Endothelial cell of umbilical vein (primary cell): ENCODE measurements around the gene KRTAP4-5. TPM values are rescaled to one million over a fixed set of nuclear protein-coding genes. Genes with fewer than 3 reads are reported as not detected.
"Not testable (repeated sequence)": the region's sequence is repeated elsewhere in the genome, so short reads cannot be mapped to it uniquely, and the experiment has no call there.

Experiments used
- BruUV-seq: library from RNA; stranded (reverse); fragments of 400-500 nt; replicated peaks from 2 replicates; lab custom pipeline; 2021; lab: Mats Ljungman, UMichigan
- CTCF ChIA-PET: fragments of 300-600, 350-600 bp; sonication (Branson Sonifier 250); formaldehyde crosslinking; loops from one replicate; lab custom pipeline; 2021; ENCODE audit warnings: antibody characterized with exemption, inconsistent platforms; lab: Charles Lee
- POLR2A ChIA-PET: fragments of 300-600, 350-600 bp; sonication (Branson Sonifier 250); formaldehyde crosslinking; loops from one replicate; lab custom pipeline; 2021; ENCODE audit warnings: antibody characterized with exemption, inconsistent platforms; lab: Charles Lee
- DNase-seq: peaks from one replicate; pipeline ENCODE4 v3.0.0-alpha.2; 2011; ENCODE audit warnings: low read depth, low spot score
- FAIRE-seq: peaks from 2 replicates; lab custom pipeline; 2011; peaks lifted over from hg19 to GRCh38; lab: Jason Lieb, UNC
- H2AFZ ChIP-seq: 2 replicates; pipeline ENCODE4 v1.6.0; 2012; ENCODE audit warnings: low read depth, low read length, control low read depth, inconsistent platforms
- H3K27ac ChIP-seq: 2 replicates; pipeline ENCODE4 v1.5.1; 2011; ENCODE audit warnings: low read depth, mild to moderate bottlenecking, control low read depth, low read length, moderate library complexity; ENCODE audit not compliant: insufficient read depth
- H3K27me3 ChIP-seq, 2 experiments: 2 replicates each; pipeline versions ENCODE4 v1.6.0 to v1.6.1; 2011; ENCODE audit warnings: low read length in 2 of 2, mixed read lengths in 1 of 2; ENCODE audit not compliant: control insufficient read depth in 2 of 2, insufficient read depth in 2 of 2
- H3K36me3 ChIP-seq, 2 experiments: 2 replicates in 1 of 2; 3 replicates in 1 of 2; pipeline ENCODE4 v1.5.1; 2011; ENCODE audit warnings: low read length in 2 of 2, mild to moderate bottlenecking in 1 of 2, moderate library complexity in 1 of 2; ENCODE audit not compliant: control insufficient read depth in 2 of 2, insufficient read depth in 2 of 2; ENCODE audit errors: extremely low read depth in 1 of 2
- H3K4me1 ChIP-seq: 3 replicates; pipeline ENCODE4 v1.5.1; 2011; ENCODE audit warnings: mild to moderate bottlenecking, low read length; ENCODE audit not compliant: control insufficient read depth, insufficient read depth; ENCODE audit errors: extremely low read depth
- H3K4me2 ChIP-seq: 2 replicates; pipeline ENCODE4 v1.6.1; 2011; ENCODE audit warnings: low read length, control low read depth, mixed read lengths; ENCODE audit not compliant: insufficient read depth
- H3K4me3 ChIP-seq, 3 experiments: fragments of 200-600 bp in 1 of 3; sonication (generic), shearing (Covaris generic) in 1 of 3; replicated peaks in 1 of 3; 2 replicates each; pipeline ENCODE4 v1.5.1; 2011 to 2016; ENCODE audit warnings: control low read depth in 3 of 3, low read length in 3 of 3, mild to moderate bottlenecking in 2 of 3, inconsistent platforms in 1 of 3, low read depth in 1 of 3, moderate library complexity in 1 of 3; ENCODE audit not compliant: insufficient read depth in 1 of 3
- H3K79me2 ChIP-seq: 2 replicates; pipeline ENCODE4 v1.6.0; 2012; ENCODE audit warnings: low read length, inconsistent platforms; ENCODE audit not compliant: control insufficient read depth, insufficient read depth
- H3K9ac ChIP-seq: replicated peaks from 2 replicates; pipeline ENCODE3; 2011; ENCODE audit warnings: low read length, control low read depth; ENCODE audit not compliant: insufficient read depth; ENCODE audit errors: extremely low read depth
- H3K9me1 ChIP-seq: replicated peaks from 3 replicates; pipeline ENCODE4 v1.6.0; 2011; ENCODE audit warnings: mild to moderate bottlenecking, low read length; ENCODE audit not compliant: control insufficient read depth, insufficient read depth; ENCODE audit errors: extremely low read depth
- H3K9me3 ChIP-seq: replicated peaks from 2 replicates; pipeline ENCODE4 v1.5.1; 2012; ENCODE audit warnings: low read length, inconsistent platforms; ENCODE audit not compliant: control insufficient read depth, insufficient read depth
- H4K20me1 ChIP-seq: replicated peaks from 2 replicates; pipeline ENCODE3; 2011; ENCODE audit warnings: mild to moderate bottlenecking, low read length; ENCODE audit not compliant: control insufficient read depth, insufficient read depth; ENCODE audit errors: extremely low read depth
- EZH2 ChIP-seq: IDR thresholded peaks from 2 replicates; pipeline ENCODE4 v1.6.1; 2012; ENCODE audit warnings: borderline replicate concordance, low read depth, mild to moderate bottlenecking, moderate library complexity, low read length, inconsistent platforms; ENCODE audit not compliant: severe bottlenecking
- FOS ChIP-seq: IDR thresholded peaks from 2 replicates; pipeline ENCODE4 v1.6.1; 2011; ENCODE audit warnings: mild to moderate bottlenecking, low read length, moderate library complexity, borderline replicate concordance; ENCODE audit not compliant: insufficient read depth
- GATA2 ChIP-seq: IDR thresholded peaks from 2 replicates; pipeline ENCODE4 v1.7.0; 2011; ENCODE audit warnings: low read depth, mild to moderate bottlenecking, moderate library complexity, mixed read lengths, low read length; ENCODE audit not compliant: insufficient read length, insufficient read depth
- JUN ChIP-seq: IDR thresholded peaks from 2 replicates; pipeline ENCODE4 v1.6.1; 2011; ENCODE audit warnings: borderline replicate concordance, low read depth; ENCODE audit not compliant: insufficient read length, insufficient read depth
- MYC ChIP-seq: IDR thresholded peaks from one replicate; pipeline ENCODE4 v1.6.1; 2011; ENCODE audit warnings: mild to moderate bottlenecking, low read depth, low read length
- POLR2A ChIP-seq: IDR thresholded peaks from 2 replicates; pipeline ENCODE4 v1.6.1; 2012; ENCODE audit warnings: low read depth, mild to moderate bottlenecking, control low read depth, low read length
- POLR2AphosphoS5 ChIP-seq: IDR thresholded peaks from 2 replicates; pipeline ENCODE4 v1.6.1; 2012; ENCODE audit warnings: low read depth, mild to moderate bottlenecking, control low read depth, low read length, moderate library complexity; ENCODE audit not compliant: insufficient read depth
- dilution Hi-C: fragments of 300-500 bp; cut with MboI; formaldehyde crosslinking; loops from one replicate; pipeline ENCODE4 v1.15.0; 2019; ENCODE audit warnings: low sequenced_read_pairs; ENCODE audit not compliant: extremely low pct_ligation_motif_present
- intact Hi-C: fragments of 100-400 bp; cut with micrococcal nuclease; formaldehyde crosslinking; loops from one replicate; pipeline ENCODE4 v1.10.0; 2022
- polyA plus RNA-seq, 4 experiments: library from polyadenylated mRNA; depleted of rRNA in 3 of 4; stranded (reverse) in 3 of 4; unstranded in 1 of 4; fragments of >200 nt; gene quantifications; 2 replicates each; pipeline versions ENCODE4 v1.2.1 to v1.2.3, GENCODE V29; 2011 to 2012; ENCODE audit warnings: missing spikeins in 1 of 4
- total RNA-seq: library from RNA; stranded (reverse); gene quantifications from 2 replicates; pipeline ENCODE4 v1.2.3, GENCODE V29; 2021
- TF ChIP-seq, protein P1 (sequence below): IDR thresholded peaks from 2 replicates; pipeline ENCODE4 v1.6.1; 2011; ENCODE audit not compliant: insufficient read depth, insufficient read length
- TF ChIP-seq, protein P2 (sequence below), 2 donors: IDR thresholded peaks; 1 replicate in 1 of 2; 2 replicates in 1 of 2; pipeline ENCODE4 v1.5.1; 2011; ENCODE audit warnings: low read length in 2 of 2, mild to moderate bottlenecking in 2 of 2, moderate library complexity in 2 of 2, control low read depth in 1 of 2, inconsistent platforms in 1 of 2, low read depth in 1 of 2; ENCODE audit not compliant: insufficient read depth in 1 of 2; ENCODE audit errors: extremely low read depth in 1 of 2

The KRTAP4-5 gene
- total and polyA plus RNA-seq, 2 donors (not counting 3 experiments of a cell fraction or from before 2014, with no cell fraction given), result not detected

- BruUV-seq, result no TSS peak
- DNase-seq (no peak), FAIRE-seq (no peak)
- H3K9ac ChIP-seq, result no peak overlapping the region
- dilution Hi-C loops (no loop called here), intact Hi-C loops (no loop called here)
- POLR2A ChIA-PET, result no interaction called here
- no peak overlapping the region for H3K27ac ChIP-seq
- H3K9me1 ChIP-seq, result no peaks in the 10 kb centered on the region
- peaks cover 0 to 2% of the 10 kb centered on the region in 2 experiments for H3K27me3 ChIP-seq
- H3K9me3 ChIP-seq, result no peaks in the 10 kb centered on the region
- no peak overlapping the region for H3K4me3 ChIP-seq
- no peak overlapping the region for H3K4me2 ChIP-seq
- no peaks in the 10 kb centered on the region for H3K4me1 ChIP-seq
- H3K79me2 ChIP-seq, result no peaks in the 10 kb centered on the region
- no peaks in the 10 kb centered on the region for H4K20me1 ChIP-seq
- H3K36me3 ChIP-seq, result no peaks in the 10 kb centered on the region
- CTCF ChIA-PET, result interaction anchor here (1.6 kb wide), 1 partner anchor 49 kb away, joined by 3 read pairs; the partner anchor contains the start of gene KRTAP2-3
- no peak overlapping the region for H2AFZ ChIP-seq
- TF ChIP-seq FOS (no peak), POLR2A (no peak), JUN (no peak), MYC (no peak), GATA2 (no peak), POLR2AphosphoS5 (no peak), EZH2 (no peak)
- TF ChIP-seq, protein P1, sequence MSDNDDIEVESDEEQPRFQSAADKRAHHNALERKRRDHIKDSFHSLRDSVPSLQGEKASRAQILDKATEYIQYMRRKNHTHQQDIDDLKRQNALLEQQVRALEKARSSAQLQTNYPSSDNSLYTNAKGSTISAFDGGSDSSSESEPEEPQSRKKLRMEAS, result no peak
- TF ChIP-seq, protein P2, sequence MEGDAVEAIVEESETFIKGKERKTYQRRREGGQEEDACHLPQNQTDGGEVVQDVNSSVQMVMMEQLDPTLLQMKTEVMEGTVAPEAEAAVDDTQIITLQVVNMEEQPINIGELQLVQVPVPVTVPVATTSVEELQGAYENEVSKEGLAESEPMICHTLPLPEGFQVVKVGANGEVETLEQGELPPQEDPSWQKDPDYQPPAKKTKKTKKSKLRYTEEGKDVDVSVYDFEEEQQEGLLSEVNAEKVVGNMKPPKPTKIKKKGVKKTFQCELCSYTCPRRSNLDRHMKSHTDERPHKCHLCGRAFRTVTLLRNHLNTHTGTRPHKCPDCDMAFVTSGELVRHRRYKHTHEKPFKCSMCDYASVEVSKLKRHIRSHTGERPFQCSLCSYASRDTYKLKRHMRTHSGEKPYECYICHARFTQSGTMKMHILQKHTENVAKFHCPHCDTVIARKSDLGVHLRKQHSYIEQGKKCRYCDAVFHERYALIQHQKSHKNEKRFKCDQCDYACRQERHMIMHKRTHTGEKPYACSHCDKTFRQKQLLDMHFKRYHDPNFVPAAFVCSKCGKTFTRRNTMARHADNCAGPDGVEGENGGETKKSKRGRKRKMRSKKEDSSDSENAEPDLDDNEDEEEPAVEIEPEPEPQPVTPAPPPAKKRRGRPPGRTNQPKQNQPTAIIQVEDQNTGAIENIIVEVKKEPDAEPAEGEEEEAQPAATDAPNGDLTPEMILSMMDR (IDR thresholded peaks at IDR 0.05; ENCODE audit: extremely low read depth in 1 of 2, insufficient read depth in 1 of 2, low read depth in 1 of 2, low read length in 2 of 2), result no peak
Measured at GRCh38 chr17:41107941-41108450, 41.6 kb downstream of the KRTAP4-5 start.

GRCh38 chr17:41105347-41105746 is 44.3 kb downstream of the KRTAP4-5 start, which contains the start of gene KRTAP4-9:
Gene KRTAP4-9 (plus strand): TSS chr17:41105389. CDS start chr17:41105389, 0 bp downstream.
- H3K9me1 ChIP-seq, H3K4me2 ChIP-seq, POLR2A ChIA-PET, H3K27ac ChIP-seq, FAIRE-seq, H3K4me1 ChIP-seq, H3K9me3 ChIP-seq, dilution Hi-C loops, H3K79me2 ChIP-seq, H3K9ac ChIP-seq, H3K4me3 ChIP-seq, H3K36me3 ChIP-seq, CTCF ChIA-PET, H3K27me3 ChIP-seq, H4K20me1 ChIP-seq, intact Hi-C loops, H2AFZ ChIP-seq, DNase-seq, BruUV-seq: not testable (repeated sequence)
